ENCODE results near the gene SCGB1D4.

- no peak for TF ChIP-seq POLR2AphosphoS5 (IDR thresholded peaks at IDR 0.05; ENCODE audit: low read depth, low read length)
- TF ChIP-seq POLR2A (IDR thresholded peaks at IDR 0.05; ENCODE audit: low read depth, low read length), result no peak
- TF ChIP-seq PAX5 (IDR thresholded peaks at IDR 0.05; ENCODE audit: insufficient read depth, low read length, severe bottlenecking), result no peak
These were observed 34.9 kb upstream of the SCGB1D4 start for GRCh38 chr11:62333768-62334167.

Data from GM12891 (cell line).